HFFc6 (cell line): ENCODE data around the gene USF3. TPM values are rescaled to one million over a fixed set of nuclear protein-coding genes. Genes with fewer than 3 reads are reported as not detected.

Source experiments
- DNase-seq: peaks from one replicate; pipeline ENCODE4 v3.0.0-alpha.2; 2018
- H3K27ac Mint-ChIP-seq: 2 replicates; pipeline ENCODE4 v1.8.0; 2020; ENCODE audit warnings: mild to moderate bottlenecking, mixed read lengths
- H3K27me3 Mint-ChIP-seq: 2 replicates; pipeline ENCODE4 v1.8.0; 2021; ENCODE audit warnings: mild to moderate bottlenecking, moderate library complexity, mixed read lengths; ENCODE audit not compliant: insufficient read depth
- H3K36me3 Mint-ChIP-seq: 2 replicates; pipeline ENCODE4 v1.8.0; 2021; ENCODE audit warnings: low read depth, mixed read lengths
- H3K4me1 Mint-ChIP-seq: 2 replicates; pipeline ENCODE4 v1.8.0; 2020; ENCODE audit warnings: low read depth, mixed read lengths
- H3K4me3 Mint-ChIP-seq: 2 replicates; pipeline ENCODE4 v1.8.0; 2020; ENCODE audit warnings: mild to moderate bottlenecking, moderate library complexity, mixed read lengths
- H3K9me3 Mint-ChIP-seq: 2 replicates; pipeline ENCODE4 v1.8.0; 2020; ENCODE audit warnings: mild to moderate bottlenecking, mixed read lengths
- long read RNA-seq: library from polyadenylated mRNA; unstranded; transcript quantifications from one replicate; pipeline ENCODE4 v2.0.0, GENCODE V29; 2019
- total RNA-seq, 6 experiments: library from RNA; stranded (reverse); fragmentation: NEBNext Ultra II Directional; extraction: Animal tissue kit (Norgen Biotek cat#: 25700); gene quantifications; 2 replicates in 1 of 6; 3 replicates in 5 of 6; pipeline ENCODE4 v1.2.3, GENCODE V29; 2021
- TF ChIP-seq, protein P1 (sequence below): fragments of 200-600 bp; sonication (generic); IDR thresholded peaks from 2 replicates; pipeline ENCODE4 v1.5.0; 2021; ENCODE audit warnings: antibody characterized with exemption, mild to moderate bottlenecking

The USF3 gene
- 10 to 100 TPM in 4 of 6 experiments, 1 to 10 TPM in 2; 8.5 to 10.7 (median 10.5) TPM for total RNA-seq
- long read RNA-seq, partial matches to known transcripts: 0 of 2 reads
- long read RNA-seq, other reads (novel, unspliced or antisense): 2 of 2 reads

GRCh38 chr3:113695786-113696645 is at the start of gene USF3:
USF3 (minus strand) TSS chr3:113696642; CDS start chr3:113674878, 21,764 bp downstream.
- Mint-ChIP-seq H3K27me3 (no peaks in the 10 kb centered on the region; the same call in 1 of the 2 replicates), H3K4me3 (peak within 1 kb of the TSS; percentile 92), H3K9me3 (no peaks in the 10 kb centered on the region)

GRCh38 chr3:113745756-113746547 is 49.5 kb upstream of the USF3 start, which contains the start of gene NAA50:
NAA50 (minus strand) TSS chr3:113746249; CDS start chr3:113745949, 300 bp downstream.
- peak; percentile 90 for DNase-seq
- peaks cover 67% of the 10 kb centered on the region for H3K4me1 Mint-ChIP-seq
- no peaks in the 10 kb centered on the region for H3K9me3 Mint-ChIP-seq
- H3K27me3 Mint-ChIP-seq: peaks cover 4% of the 10 kb centered on the region
- TF ChIP-seq, protein P1, sequence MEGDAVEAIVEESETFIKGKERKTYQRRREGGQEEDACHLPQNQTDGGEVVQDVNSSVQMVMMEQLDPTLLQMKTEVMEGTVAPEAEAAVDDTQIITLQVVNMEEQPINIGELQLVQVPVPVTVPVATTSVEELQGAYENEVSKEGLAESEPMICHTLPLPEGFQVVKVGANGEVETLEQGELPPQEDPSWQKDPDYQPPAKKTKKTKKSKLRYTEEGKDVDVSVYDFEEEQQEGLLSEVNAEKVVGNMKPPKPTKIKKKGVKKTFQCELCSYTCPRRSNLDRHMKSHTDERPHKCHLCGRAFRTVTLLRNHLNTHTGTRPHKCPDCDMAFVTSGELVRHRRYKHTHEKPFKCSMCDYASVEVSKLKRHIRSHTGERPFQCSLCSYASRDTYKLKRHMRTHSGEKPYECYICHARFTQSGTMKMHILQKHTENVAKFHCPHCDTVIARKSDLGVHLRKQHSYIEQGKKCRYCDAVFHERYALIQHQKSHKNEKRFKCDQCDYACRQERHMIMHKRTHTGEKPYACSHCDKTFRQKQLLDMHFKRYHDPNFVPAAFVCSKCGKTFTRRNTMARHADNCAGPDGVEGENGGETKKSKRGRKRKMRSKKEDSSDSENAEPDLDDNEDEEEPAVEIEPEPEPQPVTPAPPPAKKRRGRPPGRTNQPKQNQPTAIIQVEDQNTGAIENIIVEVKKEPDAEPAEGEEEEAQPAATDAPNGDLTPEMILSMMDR: no peak
- peak within 1 kb of the TSS; percentile 100 for H3K27ac Mint-ChIP-seq
- peak within 1 kb of the TSS; percentile 91 for H3K4me3 Mint-ChIP-seq
- peaks cover 16% of the 10 kb centered on the region for H3K36me3 Mint-ChIP-seq

More at GRCh38 chr3:113695786-113696645, at the start of gene USF3:
- no peaks in the 10 kb centered on the region for H3K36me3 Mint-ChIP-seq
- TF ChIP-seq, protein P1: no peak
- H3K27ac Mint-ChIP-seq: peak within 1 kb of the TSS; percentile 84
- DNase-seq: no peak
- peaks cover 10% of the 10 kb centered on the region for H3K4me1 Mint-ChIP-seq

GRCh38 chr3:113744941-113745755 is 48.7 kb upstream of the USF3 start:
- TF ChIP-seq, protein P1: peak; percentile 76
- Mint-ChIP-seq H3K36me3 (peaks cover 16% of the 10 kb centered on the region), H3K27me3 (peaks cover 4% of the 10 kb centered on the region), H3K27ac (peak overlapping the region; percentile 100), H3K9me3 (no peaks in the 10 kb centered on the region), H3K4me1 (peaks cover 74% of the 10 kb centered on the region), H3K4me3 (peak overlapping the region; percentile 91)
- DNase-seq: peak; percentile 90

GRCh38 chr3:113743006-113743630 is 46.7 kb upstream of the USF3 start:
- TF ChIP-seq, protein P1: no peak
- Mint-ChIP-seq H3K4me1 (peaks cover 75% of the 10 kb centered on the region), H3K4me3 (peak overlapping the region; percentile 91), H3K9me3 (no peaks in the 10 kb centered on the region), H3K27ac (peak overlapping the region; percentile 100), H3K27me3 (peaks cover 4% of the 10 kb centered on the region), H3K36me3 (peaks cover 16% of the 10 kb centered on the region)
- DNase-seq: no peak
